GM19438 (cell line): ENCODE results near the gene UPF1.
"Not testable (repeated sequence)": the region's sequence is repeated elsewhere in the genome, so short reads cannot be mapped to it uniquely, and the experiment has no call there.

Experiments used
- ATAC-seq: cut with Tn5 transposase; IDR thresholded peaks from one replicate; pipeline ENCODE4 v1.9.1; 2021; ENCODE audit warnings: low read depth; ENCODE audit not compliant: unreplicated experiment

The UPF1 gene

GRCh38 chr19:18908917-18909619 lies 77.3 kb downstream of the UPF1 start:
- no peak for ATAC-seq

GRCh38 chr19:18910010-18910409 lies 78.3 kb downstream of the UPF1 start:
- ATAC-seq = no peak

GRCh38 chr19:18910801-18911436 lies 79.2 kb downstream of the UPF1 start:
- no peak for ATAC-seq

GRCh38 chr19:18912933-18913332 lies 81.2 kb downstream of the UPF1 start:
- ATAC-seq = no peak

GRCh38 chr19:18913466-18913865 lies 81.7 kb downstream of the UPF1 start:
- ATAC-seq = no peak

GRCh38 chr19:18915639-18916038 lies 83.9 kb downstream of the UPF1 start:
- no peak for ATAC-seq

- ATAC-seq = not testable (repeated sequence)
Measured at GRCh38 chr19:18917593-18917992, 85.8 kb downstream of the UPF1 start.
